ENCODE results near the gene CA10.

Gene CA10

DNA sequence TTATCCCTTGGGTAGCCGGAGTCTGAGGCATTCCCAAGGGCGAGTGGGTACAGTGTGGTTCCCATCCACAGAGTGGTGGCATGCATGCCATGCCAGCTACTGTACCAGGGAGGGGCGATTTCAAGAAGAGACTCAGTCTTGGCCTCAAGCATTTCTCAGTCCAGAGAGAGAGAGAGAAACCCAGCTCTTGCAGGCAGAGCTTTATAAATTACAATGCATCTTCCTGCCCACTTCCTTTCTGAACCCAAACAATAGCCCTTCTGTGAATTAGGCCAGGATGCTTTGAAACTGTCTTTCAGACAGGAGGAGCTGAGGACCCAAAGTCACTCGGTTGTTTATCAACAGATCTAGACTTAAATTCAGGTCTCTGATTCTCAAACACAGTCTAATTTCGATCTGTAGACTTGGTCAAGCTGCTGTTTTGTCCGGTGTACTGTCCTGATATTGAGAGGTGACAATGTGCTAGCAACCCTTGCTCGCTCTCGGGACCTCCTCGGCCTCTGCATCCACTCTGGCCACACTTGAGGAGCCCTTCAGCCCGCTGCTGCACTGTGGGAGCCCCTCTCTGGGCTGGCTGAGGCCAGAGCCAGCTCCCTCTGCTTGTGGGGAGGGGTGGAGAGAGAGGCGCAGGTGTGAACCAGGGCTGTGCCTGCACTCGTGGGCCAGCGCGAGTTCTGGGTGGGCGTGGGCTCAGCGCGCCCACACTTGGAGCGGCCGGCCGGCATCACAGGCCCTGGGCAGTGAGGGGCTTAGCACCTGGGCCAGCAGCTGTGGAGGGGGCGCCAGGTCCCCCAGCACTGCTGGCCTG lies 490.2 kb downstream of the CA10 start:
- no peak for DNase-seq

DNA sequence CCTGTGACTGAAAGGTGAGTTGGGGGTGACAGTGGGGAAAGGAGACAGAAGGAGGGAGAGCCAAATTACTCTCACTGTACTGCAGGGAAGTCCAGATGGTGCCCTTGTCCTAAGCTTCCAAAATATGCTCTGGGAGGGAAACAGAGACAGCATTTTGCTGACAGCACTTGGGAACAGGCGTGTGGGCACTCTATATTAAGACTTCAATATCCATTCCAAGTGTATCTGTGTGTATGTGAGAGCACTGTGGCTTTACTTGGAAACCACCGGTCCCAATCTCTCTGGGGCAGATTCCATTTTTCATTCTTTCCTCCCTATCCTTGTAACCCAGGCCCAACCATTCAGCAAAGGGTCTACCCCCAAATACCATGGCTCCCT lies 490.8 kb downstream of the CA10 start:
- no peak for DNase-seq

DNA sequence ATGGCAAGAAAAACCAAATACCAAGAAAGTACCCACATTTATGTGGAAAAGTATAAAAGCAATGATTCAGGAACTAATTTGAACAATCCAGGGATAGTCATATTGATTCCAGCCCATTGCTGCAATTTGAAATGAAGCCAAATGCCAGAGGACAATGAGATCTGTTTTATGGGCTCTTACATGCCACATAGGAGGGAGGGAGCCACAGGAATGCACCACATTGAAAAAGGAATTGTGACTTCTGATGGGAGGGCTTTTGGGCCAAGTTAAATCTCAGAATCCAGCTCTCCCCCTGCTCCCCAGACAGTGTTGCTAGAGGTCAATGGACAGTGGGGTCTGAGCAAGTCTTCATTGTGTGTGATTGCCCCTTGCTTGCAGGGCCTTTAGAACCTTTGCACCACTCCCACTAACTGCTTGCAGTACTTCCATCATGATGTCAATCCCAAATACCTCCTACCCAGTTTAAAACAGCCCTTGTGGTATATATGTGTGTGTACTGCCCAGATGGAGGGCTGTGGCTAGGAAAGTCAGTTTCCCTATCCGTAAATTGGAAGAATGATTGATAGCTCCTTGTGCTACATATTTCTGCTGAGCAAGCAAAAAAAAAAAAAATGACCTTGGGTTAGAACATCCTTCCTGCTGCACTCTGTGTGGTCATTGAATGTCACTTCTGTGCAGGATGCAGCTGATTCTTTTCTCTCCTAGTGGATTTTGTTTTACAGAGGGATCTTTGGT lies 491.4 kb downstream of the CA10 start:
- no peak for DNase-seq

DNA sequence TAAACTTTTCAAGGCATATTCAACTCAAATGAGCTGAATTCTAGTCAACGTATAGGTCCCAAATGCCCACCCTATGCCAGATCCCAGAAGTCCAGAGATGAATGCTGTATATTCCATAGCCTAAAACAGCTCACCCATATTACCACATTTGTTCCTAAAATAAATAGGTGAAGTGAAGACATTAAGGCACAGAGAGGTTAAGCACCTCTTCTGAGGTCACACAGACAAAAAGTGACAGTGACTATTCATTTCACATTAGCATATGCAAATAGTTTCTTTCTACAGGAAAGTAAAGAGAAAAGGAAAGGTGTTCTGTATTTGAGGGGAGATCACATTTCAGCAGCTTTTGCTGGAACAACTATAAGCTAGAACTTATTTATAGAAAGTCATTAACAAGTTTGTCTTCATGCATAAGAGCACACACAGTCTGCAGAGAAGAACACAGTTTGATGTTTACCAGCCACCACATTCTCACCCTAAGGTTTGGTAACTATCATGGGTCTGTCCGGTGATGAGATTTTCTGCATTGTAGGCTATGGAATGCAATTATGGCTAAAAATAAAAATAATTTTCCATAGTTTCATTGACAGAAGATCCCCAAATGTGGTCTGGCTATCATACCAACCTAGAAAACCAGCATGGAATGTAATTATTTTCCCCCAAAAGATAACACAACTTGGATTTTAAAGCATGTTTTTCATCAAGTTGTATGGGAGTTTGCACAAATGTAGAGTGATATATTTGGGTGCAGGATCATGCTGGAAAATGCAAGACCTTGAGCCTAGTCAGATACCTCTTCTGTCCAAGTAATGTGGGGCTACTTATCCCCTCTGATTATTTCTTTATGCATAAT lies 496.1 kb downstream of the CA10 start:
- no peak for DNase-seq

GRCh38 chr17:51661403-51661802 lies 497.1 kb downstream of the CA10 start:
- no peak for DNase-seq

DNA sequence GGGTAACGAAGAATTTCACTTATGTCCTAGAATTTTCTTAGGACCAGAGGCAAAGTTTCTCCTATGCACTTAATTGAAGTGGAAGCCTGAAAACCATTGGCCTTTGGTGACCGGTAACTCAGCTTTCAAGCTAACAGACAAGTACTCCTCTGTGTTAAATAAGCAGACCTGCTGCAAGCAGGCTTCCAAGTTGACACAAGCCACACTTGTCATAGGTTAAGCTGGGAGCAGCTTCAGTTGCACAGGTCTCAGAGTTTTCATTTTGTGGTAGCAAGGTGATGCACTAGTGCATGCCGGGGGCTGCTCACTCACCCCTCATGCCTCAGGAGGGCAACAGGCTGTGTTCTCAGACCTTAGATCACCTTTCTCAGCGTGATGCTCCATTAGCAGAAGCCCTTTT lies 498.2 kb downstream of the CA10 start:
- no peak for DNase-seq

DNA sequence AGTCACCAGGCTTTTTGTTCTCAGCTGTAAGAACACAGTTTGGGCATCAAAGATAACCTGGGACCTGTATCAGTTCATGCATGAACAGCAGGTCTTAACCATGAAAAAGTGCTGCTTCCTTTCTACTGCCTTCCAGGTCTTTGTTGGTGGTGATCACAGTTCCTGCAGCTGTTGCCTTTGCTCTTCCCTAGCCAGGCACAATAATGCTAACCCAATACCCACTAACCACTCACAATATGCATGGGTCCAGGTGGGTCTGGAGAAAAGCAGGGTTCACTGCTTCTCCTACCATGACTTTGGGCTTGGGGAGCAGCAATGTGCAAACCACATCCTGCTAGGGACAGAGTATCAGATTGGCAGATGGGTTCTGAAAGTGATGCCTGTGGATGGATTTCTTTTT lies 501.3 kb downstream of the CA10 start:
- DNase-seq, result no peak

- DNase-seq, result no peak
Observed at GRCh38 chr17:51653878-51654277, 504.6 kb downstream of the CA10 start.

GRCh38 chr17:51652529-51652928 lies 506.0 kb downstream of the CA10 start:
- no peak for DNase-seq

GRCh38 chr17:51651513-51652298 lies 506.8 kb downstream of the CA10 start:
- no peak for DNase-seq

DNA sequence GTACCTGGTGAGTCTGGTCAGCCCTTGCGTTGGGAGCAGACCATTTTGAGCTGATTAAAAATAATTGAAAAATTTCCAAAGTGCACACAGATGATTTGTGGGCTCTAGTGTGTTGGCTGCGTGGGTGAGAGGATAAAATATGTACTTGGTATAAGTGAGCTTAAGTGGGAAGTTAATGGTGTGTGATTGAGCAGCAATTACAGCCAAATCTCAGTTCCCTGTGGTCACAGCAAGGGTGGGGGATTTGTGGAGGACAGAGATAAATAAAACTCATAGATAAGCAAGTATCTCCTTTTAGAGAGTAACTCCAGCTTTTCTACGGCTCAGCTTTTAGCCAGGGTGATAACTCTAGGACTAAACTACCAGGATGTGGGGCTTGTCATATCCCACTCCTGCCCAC lies 507.7 kb downstream of the CA10 start:
- no peak for DNase-seq

GRCh38 chr17:51650202-51650601 lies 508.3 kb downstream of the CA10 start:
- no peak for DNase-seq

GRCh38 chr17:51647826-51648225 lies 510.7 kb downstream of the CA10 start:
- no peak for DNase-seq

DNA sequence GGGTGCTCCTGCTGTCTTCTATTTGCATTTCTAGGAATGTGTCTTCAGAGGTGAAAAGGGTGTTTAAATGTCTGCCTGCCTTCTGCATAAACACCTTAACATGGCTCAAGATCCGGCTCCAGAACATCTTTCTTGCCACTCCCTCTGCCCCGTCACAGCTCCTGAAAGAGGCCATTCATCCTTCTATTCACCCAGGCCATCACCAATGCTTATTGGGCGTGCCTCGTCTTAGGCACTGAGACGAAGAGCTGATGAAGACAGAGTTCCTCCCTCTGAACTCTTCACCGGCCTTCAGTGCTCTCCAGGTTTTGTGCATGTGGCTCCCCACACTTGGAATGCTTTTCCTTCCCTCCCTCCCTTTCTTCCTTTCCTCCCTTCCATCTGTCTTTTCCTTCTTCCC lies 511.4 kb downstream of the CA10 start:
- DNase-seq, result no peak

- DNase-seq, result no peak
Observed at GRCh38 chr17:51646539-51646938, 512.0 kb downstream of the CA10 start.

- DNase-seq, result no peak
Observed at GRCh38 chr17:51645056-51645455, 513.5 kb downstream of the CA10 start.

- DNase-seq, result no peak
Observed at GRCh38 chr17:51643702-51644490, 514.6 kb downstream of the CA10 start.

- no peak for DNase-seq
Observed at GRCh38 chr17:51642029-51642428, 516.5 kb downstream of the CA10 start.

DNA sequence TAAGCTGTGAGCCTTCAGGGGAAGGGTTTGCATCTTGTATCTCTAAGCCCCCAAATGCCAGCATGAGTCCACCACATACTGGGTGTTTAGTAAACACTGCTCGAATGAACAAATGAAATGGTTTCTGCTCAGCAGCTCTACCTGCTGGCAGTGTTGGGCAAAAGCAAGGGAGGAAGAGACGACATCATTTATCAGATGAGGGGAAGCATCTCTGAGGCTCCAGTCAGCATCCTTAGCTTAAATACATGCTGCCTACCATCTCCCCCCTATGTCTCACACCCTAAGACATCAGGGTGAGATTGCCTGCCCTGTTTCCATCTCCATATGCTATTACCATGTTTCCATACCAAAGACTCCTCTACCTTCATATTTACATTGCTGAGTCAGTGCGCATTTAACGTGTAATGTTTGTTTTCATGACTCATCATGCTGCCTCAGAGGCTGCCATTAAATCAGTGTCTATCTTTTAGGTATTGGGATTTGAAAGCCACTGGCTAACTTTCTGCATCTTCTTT lies 518.3 kb downstream of the CA10 start:
- DNase-seq, result peak; percentile 14

- no peak for DNase-seq
Observed at GRCh38 chr17:51638971-51639370, 519.5 kb downstream of the CA10 start.

DNA sequence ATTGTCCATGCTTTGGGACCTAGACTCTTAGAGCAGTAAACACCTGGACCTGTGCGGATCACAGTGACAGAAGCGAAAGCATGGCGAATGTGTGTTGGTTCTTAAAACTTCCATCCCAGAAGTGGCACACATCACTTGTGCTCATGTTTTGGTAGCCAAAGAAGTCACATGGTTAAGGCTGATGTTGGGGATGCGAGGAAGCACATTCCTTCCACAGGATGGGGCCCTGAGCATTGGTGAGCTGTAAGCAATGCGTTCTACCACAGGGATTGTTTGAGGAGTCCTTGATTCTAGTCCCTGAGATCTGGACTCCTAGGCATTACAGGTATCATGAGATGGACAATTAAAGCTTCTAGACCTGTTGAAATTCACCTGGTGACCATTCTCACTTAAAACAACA lies 522.2 kb downstream of the CA10 start:
- DNase-seq, result no peak

Data from CD4-positive, alpha-beta T cell treated with Interleukin-4 for 4 hours (primary cell).